ENCODE measurements around the gene ORAI2. TPM values are rescaled to one million over a fixed set of nuclear protein-coding genes. Genes with fewer than 3 reads are reported as not detected.

The ORAI2 gene
- total and polyA plus RNA-seq, 2 of the 4 experiments (the other 2 are of a cell fraction): 52.0 to 58.3 TPM

DNA sequence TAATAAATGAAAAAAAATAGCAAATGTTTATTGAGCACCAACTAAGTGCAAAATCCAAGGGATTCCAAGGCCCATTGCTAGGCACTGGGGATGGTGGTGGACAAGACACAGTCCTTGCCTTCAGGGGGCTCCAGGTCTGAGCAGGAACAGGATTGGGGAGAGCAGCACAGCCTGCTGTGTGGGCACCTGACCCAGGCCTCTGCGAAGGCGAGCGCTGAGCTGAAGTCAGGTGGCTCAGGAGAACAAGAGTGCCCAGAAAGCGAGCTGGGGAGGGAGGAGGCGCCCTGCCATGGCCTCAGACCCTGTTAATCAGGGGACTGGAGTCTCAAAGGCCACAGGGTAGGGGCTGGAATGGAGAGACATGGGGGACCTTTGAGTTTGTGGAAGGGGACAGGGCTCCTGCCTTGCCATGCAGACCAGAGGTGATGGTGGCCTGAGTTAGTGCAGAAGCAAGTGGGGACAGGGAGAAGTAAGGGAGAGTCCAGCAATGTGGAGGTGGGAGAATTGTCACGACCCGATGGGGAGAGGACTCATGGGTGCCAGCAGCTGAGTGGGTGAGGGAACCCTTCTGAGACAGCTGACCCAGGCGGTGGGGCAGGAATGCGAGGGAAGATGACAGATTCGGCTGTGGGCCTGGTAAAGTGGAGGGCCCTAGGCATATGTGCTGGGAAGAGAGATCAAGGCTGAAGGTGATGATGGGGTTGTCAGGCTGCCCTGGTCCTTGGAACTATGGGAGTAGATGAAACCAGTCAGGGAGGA is 4.1 kb upstream of the ORAI2 start:
- dilution Hi-C loops (cut with HindIII; ENCODE audit: low sequenced_read_pairs, unreplicated experiment) (no loop called here), intact Hi-C loops (cut with micrococcal nuclease) (no loop called here), in situ Hi-C loops (cut with MboI; ENCODE audit: low sequenced_read_pairs) (no loop called here)
- no peak overlapping the region for H2AK5ac ChIP-seq (ENCODE audit: low read depth, low read length)
- H3K4me1 ChIP-seq (ENCODE audit: control insufficient read depth, insufficient read depth, low read length): peaks cover 2% of the 10 kb centered on the region; the same call in 1 of the 2 replicates
- no peak overlapping the region for H3K18ac ChIP-seq (ENCODE audit: low read depth, low read length)
- no TSS peak for BruUV-seq (replicated peaks)
- no peak overlapping the region for H2BK20ac ChIP-seq (ENCODE audit: low read depth, low read length)
- peaks cover 26% of the 10 kb centered on the region for H3K36me3 ChIP-seq (ENCODE audit: control insufficient read depth, insufficient read depth, low read length)
- ATAC-seq (ENCODE audit: low read depth) (no peak), DNase-seq (no peak)
- H2BK15ac ChIP-seq (ENCODE audit: low read depth, low read length): no peak overlapping the region
- no peak overlapping the region for H3K23ac ChIP-seq (ENCODE audit: low read depth, low read length)
- H3K14ac ChIP-seq (replicated peaks; ENCODE audit: low read depth, low read length): no peak overlapping the region
- 96% methylated on average over 6 of the region's 10 CpGs; no CpG with 5 or more reads in 1 of the 2 experiments for WGBS, 2 experiments (ENCODE audit: extremely low coverage in 2 of 2, insufficient read length in 1 of 2)
- H4K5ac ChIP-seq (ENCODE audit: low read depth, low read length): no peak overlapping the region
- H2AK9ac ChIP-seq (replicated peaks; ENCODE audit: low read depth, low read length, poor library complexity): no peak overlapping the region
- CTCF ChIA-PET: no interaction called here
- no peak overlapping the region for H3K56ac ChIP-seq (ENCODE audit: extremely low read depth, insufficient read depth, low read length)
- H2AFZ ChIP-seq (replicated peaks; ENCODE audit: low read length, poor library complexity): peak overlapping the region; percentile 8
- no peak overlapping the region for H2BK5ac ChIP-seq (ENCODE audit: low read depth, low read length, poor library complexity, severe bottlenecking)
- no peak overlapping the region for H3K4me2 ChIP-seq (ENCODE audit: low read depth, low read length)
- POLR2A ChIA-PET (ENCODE audit: unreplicated experiment): no interaction called here
- H3K9ac ChIP-seq (ENCODE audit: low read depth, low read length): no peak overlapping the region
- no peak for TF ChIP-seq MXI1 (IDR thresholded peaks at IDR 0.05; ENCODE audit: borderline replicate concordance, low read depth, low read length)
- TF ChIP-seq FOS (IDR thresholded peaks at IDR 0.05; ENCODE audit: low read depth, low read length): no peak
- no peak for TF ChIP-seq CEBPB (IDR thresholded peaks at IDR 0.05; ENCODE audit: low read depth, low read length)
- no peak for TF ChIP-seq MAFK (IDR thresholded peaks at IDR 0.05; ENCODE audit: low read depth, low read length)
- no peak for TF ChIP-seq RCOR1 (IDR thresholded peaks at IDR 0.05; ENCODE audit: insufficient replicate concordance, low read length)
- no peak for TF ChIP-seq NFE2L2 (IDR thresholded peaks at IDR 0.05; ENCODE audit: low read depth, low read length)
- TF ChIP-seq CHD1 (IDR thresholded peaks at IDR 0.05; ENCODE audit: low read depth, low read length): no peak
- TF ChIP-seq, protein P1, sequence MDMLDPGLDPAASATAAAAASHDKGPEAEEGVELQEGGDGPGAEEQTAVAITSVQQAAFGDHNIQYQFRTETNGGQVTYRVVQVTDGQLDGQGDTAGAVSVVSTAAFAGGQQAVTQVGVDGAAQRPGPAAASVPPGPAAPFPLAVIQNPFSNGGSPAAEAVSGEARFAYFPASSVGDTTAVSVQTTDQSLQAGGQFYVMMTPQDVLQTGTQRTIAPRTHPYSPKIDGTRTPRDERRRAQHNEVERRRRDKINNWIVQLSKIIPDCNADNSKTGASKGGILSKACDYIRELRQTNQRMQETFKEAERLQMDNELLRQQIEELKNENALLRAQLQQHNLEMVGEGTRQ (IDR thresholded peaks at IDR 0.05; ENCODE audit: low read depth, low read length): no peak
- TF ChIP-seq, protein P2, sequence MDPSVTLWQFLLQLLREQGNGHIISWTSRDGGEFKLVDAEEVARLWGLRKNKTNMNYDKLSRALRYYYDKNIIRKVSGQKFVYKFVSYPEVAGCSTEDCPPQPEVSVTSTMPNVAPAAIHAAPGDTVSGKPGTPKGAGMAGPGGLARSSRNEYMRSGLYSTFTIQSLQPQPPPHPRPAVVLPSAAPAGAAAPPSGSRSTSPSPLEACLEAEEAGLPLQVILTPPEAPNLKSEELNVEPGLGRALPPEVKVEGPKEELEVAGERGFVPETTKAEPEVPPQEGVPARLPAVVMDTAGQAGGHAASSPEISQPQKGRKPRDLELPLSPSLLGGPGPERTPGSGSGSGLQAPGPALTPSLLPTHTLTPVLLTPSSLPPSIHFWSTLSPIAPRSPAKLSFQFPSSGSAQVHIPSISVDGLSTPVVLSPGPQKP (IDR thresholded peaks at IDR 0.05; ENCODE audit: borderline replicate concordance, low read depth, low read length): no peak
- TF ChIP-seq BHLHE40 (IDR thresholded peaks at IDR 0.05; ENCODE audit: low read depth, low read length): no peak
- TF ChIP-seq RFX5 (IDR thresholded peaks at IDR 0.05; ENCODE audit: low read depth, low read length): no peak
- no peak for TF ChIP-seq POLR2A (IDR thresholded peaks at IDR 0.05; ENCODE audit: low read depth, low read length)
- TF ChIP-seq SMC3 (IDR thresholded peaks at IDR 0.05; ENCODE audit: low read depth, low read length): no peak
- TF ChIP-seq, protein P3, sequence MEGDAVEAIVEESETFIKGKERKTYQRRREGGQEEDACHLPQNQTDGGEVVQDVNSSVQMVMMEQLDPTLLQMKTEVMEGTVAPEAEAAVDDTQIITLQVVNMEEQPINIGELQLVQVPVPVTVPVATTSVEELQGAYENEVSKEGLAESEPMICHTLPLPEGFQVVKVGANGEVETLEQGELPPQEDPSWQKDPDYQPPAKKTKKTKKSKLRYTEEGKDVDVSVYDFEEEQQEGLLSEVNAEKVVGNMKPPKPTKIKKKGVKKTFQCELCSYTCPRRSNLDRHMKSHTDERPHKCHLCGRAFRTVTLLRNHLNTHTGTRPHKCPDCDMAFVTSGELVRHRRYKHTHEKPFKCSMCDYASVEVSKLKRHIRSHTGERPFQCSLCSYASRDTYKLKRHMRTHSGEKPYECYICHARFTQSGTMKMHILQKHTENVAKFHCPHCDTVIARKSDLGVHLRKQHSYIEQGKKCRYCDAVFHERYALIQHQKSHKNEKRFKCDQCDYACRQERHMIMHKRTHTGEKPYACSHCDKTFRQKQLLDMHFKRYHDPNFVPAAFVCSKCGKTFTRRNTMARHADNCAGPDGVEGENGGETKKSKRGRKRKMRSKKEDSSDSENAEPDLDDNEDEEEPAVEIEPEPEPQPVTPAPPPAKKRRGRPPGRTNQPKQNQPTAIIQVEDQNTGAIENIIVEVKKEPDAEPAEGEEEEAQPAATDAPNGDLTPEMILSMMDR (conservative IDR thresholded peaks at IDR 0.05; ENCODE audit: low read depth, low read length): no peak
- TF ChIP-seq RAD21 (IDR thresholded peaks at IDR 0.05; ENCODE audit: low read length): no peak
- no peak for TF ChIP-seq MAZ (IDR thresholded peaks at IDR 0.05; ENCODE audit: borderline replicate concordance, low read depth, low read length)
- no peak overlapping the region for H3K4ac ChIP-seq (ENCODE audit: low read depth, low read length)
- H4K8ac ChIP-seq (ENCODE audit: low read depth in 2 of 2, low read length in 2 of 2): no peak overlapping the region
- peaks cover 0 to 12% of the 10 kb centered on the region in 2 experiments; a peak in 3 of 4 replicates for H3K79me1 ChIP-seq (ENCODE audit: low read depth in 1 of 2, low read length in 2 of 2)
- H4K20me1 ChIP-seq (ENCODE audit: insufficient read depth, low read length): no peaks in the 10 kb centered on the region; the same call in 1 of the 2 replicates
- H3K9me1 ChIP-seq (ENCODE audit: insufficient read depth, low read length): peaks cover under 1% of the 10 kb centered on the region
- H4K91ac ChIP-seq (ENCODE audit: insufficient read depth, low read depth, low read length): no peak overlapping the region
- H3K27me3 ChIP-seq (ENCODE audit: control insufficient read depth, insufficient read depth, low read length): no peaks in the 10 kb centered on the region
- H3K4me3 ChIP-seq (ENCODE audit: insufficient read depth, low read depth, low read length): no peak overlapping the region
- H3K27ac ChIP-seq (ENCODE audit: insufficient read depth, low read length): no peak overlapping the region
- no peak overlapping the region for H2BK120ac ChIP-seq (ENCODE audit: low read depth, low read length)
- no peaks in the 10 kb centered on the region for H3K9me3 ChIP-seq (ENCODE audit: control insufficient read depth, insufficient read depth, low read length)

Measured in IMR-90 (cell line).